ENCODE measurements around the gene NIN.

Gene NIN, protein sequence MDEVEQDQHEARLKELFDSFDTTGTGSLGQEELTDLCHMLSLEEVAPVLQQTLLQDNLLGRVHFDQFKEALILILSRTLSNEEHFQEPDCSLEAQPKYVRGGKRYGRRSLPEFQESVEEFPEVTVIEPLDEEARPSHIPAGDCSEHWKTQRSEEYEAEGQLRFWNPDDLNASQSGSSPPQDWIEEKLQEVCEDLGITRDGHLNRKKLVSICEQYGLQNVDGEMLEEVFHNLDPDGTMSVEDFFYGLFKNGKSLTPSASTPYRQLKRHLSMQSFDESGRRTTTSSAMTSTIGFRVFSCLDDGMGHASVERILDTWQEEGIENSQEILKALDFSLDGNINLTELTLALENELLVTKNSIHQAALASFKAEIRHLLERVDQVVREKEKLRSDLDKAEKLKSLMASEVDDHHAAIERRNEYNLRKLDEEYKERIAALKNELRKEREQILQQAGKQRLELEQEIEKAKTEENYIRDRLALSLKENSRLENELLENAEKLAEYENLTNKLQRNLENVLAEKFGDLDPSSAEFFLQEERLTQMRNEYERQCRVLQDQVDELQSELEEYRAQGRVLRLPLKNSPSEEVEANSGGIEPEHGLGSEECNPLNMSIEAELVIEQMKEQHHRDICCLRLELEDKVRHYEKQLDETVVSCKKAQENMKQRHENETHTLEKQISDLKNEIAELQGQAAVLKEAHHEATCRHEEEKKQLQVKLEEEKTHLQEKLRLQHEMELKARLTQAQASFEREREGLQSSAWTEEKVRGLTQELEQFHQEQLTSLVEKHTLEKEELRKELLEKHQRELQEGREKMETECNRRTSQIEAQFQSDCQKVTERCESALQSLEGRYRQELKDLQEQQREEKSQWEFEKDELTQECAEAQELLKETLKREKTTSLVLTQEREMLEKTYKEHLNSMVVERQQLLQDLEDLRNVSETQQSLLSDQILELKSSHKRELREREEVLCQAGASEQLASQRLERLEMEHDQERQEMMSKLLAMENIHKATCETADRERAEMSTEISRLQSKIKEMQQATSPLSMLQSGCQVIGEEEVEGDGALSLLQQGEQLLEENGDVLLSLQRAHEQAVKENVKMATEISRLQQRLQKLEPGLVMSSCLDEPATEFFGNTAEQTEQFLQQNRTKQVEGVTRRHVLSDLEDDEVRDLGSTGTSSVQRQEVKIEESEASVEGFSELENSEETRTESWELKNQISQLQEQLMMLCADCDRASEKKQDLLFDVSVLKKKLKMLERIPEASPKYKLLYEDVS (N-terminal part only)

DNA sequence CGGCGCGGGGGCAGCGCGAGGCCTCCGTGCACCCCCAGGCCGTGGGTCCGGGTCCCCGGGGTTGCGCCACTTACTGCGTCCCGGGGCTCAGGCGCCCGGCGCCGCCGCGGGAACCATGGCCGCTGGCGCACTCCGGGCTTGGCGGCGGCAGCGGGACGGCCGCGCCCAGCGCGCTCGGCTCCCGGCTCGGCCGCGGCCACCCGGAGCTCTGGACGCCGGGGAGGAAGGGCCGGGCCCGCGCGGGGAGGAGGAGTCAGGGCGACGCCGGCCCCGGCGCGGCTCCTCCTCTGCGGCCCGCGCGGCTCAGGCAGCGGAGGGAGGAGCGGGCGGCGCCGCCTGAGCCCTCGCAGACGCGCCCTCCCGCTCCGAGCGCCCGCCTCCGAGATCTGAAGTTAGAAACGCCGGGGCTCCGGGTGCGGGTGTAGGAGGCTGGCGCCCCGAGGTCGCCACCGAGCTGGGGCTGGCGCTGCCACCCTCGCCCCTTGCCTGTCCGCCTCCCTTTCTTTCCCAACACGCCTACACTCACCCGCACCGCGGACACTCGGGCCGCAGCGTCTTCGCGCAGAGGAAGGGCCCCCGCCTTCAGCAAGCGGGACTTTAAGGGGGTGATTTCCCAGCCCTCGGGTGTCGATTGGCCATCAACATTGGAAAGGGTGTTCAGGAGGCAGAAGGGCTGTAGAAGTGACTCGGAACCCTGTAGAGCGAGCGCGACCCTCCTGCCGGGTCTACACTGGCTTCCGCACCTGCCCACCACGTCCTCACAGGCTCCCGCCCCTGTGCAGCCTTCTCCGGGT is at the start of gene NIN:
Gene NIN (minus strand): TSS at position 231 of the 794 bp plus-strand sequence. CDS start 9,106 bp downstream, outside the sequence.
- DNase-seq, result peak; percentile 91

DNA sequence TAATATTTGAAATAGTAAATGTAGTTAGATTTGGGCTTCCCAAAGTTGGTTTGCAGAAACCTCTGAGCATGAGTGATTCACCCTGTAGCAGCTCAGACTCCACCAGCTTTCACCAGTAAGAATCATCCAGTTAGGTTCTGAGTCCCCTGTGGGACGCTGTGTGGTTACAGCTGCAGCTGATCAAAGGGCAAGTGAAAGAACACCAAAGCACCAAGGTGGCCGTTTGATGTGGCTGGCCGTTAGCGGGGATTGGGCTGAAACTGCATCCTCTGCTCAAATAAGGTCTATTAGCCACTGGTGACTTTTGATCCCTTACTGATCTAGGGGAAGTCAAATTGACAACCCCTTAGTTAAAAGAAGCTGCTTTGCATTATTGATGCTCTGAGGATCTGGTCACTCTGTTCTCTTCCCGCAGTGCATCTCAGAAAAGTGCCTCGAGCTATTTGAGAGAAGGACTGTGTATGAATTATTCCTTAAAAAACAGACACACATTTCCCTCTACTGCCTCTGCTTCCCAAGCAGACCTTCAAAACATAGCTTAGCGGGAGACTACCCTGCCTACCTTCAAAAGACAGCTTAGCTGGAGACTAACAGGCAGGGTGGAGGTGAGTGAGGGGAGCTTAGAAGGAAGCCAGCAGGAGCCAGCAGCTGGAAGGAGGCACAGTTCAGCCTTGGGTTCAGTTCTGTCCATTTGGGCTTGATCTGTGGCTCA is 44.6 kb upstream of the NIN start:
- DNase-seq, result peak; percentile 13

DNA sequence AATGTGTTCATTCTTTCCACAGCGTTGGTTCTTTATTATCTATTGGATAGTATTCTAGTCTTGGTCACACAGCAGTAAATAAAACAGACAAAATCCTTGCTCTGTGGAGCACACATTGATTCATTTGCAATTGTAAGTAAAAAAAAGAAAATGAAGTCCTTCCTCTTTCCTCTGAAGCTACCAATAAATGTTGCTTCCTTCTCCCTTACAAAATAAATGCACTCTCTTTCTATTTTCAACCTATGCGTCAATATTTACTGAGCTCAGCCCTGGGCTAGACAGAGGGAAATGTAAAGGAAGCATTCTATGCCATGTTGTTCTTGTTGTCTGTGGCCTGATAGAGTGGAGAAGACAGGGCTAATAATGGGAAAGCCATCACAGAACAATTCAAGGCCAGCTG is 43.8 kb upstream of the NIN start:
- DNase-seq, result peak; percentile 49

DNA sequence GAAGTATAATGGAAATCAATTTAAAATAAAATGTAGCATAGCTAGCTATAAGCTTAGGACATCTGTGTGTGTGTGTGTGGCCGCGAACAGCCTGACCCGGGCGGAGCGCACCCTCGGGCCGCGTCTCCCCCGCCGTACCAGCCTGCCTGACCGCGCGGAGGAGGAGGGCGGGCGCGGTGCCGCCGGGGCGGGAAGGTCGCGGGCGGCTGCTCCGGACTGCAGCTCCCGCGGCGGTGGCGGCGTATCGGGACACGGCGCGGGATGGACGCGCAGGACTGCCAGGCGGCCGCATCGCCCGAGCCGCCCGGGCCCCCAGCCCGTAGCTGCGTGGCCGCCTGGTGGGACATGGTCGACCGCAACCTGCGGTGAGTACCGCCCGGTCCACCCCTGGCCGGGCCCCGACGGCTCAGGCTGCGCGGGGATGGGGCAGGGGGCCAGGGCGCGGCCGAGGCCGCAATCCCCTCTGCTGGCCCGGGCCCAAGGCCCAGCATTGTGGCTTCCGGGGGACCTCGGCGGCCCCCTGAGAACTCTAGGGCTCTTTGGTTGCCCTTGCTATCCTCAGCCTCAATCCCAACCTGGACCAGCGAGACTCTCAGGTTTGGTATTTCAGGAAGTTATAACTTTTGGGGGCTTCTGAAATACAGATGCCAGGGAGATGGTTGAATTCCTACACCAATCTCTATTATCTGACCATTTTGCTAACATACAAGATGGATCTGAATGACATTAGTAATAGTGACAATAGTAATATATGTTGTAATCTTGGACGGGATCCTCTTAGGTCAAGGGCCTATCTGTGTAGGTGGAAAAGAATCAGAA is 41.2 kb upstream of the NIN start, which contains the start of gene ABHD12B:
Gene ABHD12B (plus strand): TSS at position 140 of the 819 bp plus-strand sequence. CDS start 122 bp downstream, at position 262.
- peak; percentile 16 for DNase-seq

DNA sequence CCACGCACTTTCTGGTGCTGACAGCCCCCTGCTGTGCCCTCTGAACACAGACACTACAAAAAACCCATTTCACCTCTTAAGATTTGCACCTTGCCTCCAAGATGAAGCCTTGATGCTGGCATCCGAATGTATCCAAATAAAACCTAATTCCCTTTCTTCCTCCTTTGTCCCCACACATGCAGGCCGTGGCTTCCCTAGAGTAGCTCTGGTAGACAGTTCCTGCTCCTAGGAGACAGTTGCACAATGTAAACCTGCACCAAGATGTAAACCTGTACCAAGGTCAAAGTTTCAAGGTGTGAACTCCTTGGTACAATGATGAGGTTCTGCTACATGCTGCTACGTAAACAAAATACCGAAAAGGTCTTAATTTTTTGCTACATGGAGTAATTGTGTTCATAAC is 40.3 kb upstream of the NIN start:
- DNase-seq, result no peak

DNA sequence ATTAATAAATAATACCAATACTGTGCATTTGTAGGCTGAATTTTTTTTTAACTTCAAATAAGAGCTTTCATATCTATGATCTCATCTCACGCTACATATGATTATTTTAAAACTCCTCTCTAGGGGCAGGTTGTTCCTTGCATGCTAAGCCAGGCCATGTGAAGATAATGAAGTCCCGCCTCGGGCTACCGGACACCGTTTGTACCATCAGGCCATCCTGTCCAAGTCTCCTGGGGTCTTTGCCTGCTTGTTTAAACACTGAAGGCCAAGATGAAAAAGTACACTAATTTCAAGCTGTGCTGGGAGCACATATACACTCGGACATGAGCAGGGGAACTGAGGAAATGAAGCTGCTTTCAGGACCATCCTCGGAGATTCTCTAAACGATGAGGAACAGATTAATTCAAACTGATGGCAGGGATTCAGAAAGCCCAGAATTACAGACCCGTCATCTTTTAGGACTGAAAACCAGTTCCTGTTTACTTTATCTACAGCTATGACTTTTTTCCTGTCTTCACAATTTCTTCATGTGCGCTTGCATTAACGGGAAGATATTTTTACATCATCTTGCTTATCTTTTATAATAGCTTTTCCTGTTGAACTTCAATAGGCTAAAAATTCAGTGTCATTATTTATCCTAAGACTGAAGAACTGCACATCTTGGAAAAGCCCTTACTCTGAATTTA is 34.6 kb upstream of the NIN start:
- peak; percentile 36 for DNase-seq

DNA sequence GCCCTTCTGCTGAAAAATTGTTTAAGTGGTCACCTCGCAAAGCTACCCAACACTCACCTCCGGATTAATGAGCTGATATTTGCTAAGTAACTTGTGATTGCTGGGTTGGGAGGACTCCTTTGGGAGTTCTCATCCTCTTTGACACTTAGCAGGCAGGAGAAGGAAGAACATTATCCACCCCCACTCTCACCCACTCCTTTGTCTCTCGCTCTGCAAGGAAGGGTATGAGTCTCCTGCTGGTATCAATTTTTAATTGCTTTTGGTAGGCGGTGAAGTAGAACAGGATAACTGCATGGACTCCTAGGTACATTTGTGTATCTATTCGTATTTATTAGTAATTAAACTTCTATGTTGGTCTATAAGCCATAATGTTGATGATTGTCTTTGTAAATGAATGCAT is 34.0 kb upstream of the NIN start:
- no peak for DNase-seq

DNA sequence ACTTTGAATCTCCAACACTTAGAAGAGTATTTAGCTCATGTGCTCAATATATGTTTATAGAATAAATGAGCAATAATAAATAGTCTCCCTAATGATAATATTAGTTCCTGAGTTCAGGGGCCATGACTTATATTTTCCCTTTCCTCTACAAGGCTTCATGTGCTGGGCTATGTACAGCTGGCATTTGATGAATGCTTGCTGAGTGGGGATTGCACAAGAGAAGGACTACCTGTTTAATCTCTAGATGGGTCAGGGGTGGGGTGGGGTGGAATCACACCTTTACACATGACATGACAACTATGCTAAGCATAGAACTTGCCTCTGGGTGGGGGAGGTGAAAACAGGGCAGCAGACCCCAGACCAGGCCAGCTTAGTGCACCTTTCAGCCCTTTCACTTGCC is 33.3 kb upstream of the NIN start:
- no peak for DNase-seq

DNA sequence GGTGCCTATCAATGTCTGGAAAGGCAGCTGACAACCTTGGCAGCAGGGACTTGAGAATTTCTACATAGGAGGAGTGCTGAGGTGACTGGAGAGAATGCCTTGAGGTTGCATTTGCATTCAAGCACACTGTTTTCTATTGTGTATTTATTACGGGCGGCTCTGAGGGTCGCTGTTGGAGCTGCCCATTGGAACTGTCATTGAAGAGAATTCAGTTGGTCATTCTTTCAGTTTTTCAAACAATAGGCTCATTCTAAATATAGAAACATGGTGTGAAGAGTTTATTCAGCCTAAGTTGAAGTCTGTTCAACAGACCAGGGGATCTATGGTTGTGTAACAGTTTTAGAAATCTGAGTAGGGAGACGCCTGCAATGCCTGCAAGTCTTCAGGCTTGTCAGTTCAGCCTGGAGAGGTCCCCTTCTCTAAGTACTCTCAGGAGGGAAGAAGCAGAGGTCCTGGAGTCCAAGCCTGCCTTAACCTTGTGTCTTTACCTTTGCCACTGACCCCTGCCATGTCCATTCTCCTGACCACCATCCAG is 31.1 kb upstream of the NIN start:
- DNase-seq, result no peak

DNA sequence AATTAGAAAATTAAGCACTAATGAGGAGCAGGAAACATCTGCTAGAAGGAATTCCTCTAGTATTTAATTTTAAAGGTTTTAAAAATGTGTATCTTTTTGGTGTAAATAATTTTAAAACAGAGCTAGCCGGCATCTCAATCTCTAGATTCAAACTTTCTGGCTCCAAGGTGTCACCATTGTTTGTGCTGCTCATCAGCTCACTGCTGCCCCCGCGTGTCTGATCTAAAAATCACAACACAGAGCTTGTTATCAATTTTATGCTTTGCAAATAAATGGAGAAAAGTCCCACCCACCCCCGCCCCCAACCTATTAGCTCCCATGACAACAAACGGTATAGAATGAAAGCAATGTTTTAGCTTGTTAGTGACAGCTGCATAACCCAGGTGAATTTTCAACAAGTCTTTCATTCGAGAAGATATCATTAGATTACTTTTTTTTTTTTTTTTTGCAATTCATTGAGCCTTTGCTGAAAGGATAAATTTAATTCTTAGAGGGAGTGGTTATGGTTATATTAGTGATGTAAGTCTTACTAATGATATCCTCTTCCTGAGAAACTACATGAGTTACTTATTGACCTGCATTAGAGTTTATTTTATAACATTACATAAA is 29.6 kb upstream of the NIN start:
- DNase-seq, result peak; percentile 81

DNA sequence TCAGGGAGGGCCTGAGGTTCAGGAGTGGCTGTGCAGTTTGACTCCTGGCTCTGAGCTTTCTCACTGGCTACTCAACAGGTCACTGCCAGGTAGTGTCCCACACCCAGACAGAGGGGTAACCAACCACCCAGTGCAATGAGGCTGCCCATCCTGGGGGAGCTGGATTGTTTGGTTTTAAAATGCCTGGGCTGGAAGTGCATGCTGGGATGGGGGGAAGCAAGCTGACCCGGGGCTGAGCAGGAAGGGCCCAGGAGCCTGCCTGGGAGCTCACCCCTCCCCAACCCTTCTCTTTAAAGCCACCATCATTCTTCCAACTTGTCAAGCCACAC is 28.3 kb upstream of the NIN start:
- DNase-seq, result no peak

DNA sequence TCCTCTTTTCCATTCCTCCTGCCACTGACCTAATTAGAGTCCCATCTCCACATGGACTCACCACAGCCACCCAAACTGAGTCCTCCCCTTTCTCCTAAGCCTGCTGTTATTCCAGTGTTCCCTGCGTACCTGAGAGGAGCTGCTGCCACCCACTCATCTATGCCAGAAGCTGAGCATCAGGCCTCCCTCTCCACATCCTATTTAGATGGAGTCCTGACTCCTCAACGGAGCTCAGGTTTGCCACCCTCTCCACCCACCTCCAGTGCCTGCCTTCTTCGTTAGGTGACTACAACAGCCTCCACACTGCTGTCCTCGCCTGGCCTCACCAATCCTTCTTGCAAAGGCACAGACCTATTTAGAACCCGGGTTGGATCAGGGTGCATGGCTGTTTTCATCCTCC is 25.7 kb upstream of the NIN start:
- DNase-seq, result no peak

DNA sequence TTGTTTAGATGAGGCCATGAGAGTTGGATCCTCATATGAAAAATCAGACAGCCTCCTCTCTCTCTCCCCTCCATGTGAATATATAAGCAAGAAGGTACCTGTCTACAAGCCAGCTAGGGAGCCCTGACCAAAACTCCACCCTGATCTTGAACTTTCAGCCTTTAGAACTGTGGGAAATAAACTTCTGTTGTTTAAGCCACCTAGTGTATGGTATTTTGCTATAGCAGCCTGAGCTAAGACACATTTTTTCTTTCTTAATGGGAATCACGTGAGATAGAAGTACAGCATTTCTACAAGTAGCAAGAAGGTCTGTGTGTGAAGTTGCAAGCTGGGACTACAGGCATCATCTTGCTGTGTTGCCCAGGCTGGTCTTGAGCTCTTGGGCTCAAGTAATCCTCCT is 24.6 kb upstream of the NIN start:
- DNase-seq, result no peak

DNA sequence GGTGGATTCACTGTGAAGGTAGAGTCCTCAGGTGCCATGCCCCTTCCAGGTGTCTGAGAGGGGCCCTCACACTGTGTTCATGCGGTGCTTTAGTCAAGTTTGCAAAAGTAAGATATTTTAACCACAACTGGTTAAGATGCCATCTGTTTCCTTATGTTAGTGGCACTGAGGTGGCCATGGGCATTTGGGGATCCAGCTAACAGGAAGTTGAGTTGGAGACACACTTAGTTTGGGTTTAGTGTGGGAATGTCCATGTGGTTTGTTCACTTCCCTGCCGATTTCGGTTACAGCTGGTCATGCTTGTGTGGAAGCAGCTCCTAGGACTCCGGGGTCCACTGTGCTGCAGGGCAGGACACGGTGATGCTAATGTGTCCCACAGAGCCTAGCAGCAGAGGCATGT is 23.6 kb upstream of the NIN start:
- DNase-seq, result peak; percentile 12

DNA sequence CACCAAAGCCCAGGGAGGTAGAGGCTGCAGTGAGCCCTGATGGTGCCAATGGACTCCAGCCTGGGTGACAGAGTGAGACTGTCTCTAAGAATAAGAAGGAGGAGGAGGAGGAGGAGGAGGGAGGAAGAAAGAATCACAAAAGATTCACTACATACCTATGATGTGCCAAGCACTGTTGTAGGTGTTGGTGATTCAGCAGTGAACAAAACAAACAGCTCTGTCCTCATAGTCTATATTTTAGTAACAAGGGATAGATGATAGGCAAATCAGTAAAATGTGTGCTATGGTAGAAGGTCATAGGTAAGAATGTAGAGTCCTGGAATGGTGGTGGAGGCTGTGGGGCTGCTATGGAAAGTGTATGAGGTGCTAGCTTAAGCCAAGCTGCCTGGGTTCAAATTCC is 22.9 kb upstream of the NIN start:
- no peak for DNase-seq

DNA sequence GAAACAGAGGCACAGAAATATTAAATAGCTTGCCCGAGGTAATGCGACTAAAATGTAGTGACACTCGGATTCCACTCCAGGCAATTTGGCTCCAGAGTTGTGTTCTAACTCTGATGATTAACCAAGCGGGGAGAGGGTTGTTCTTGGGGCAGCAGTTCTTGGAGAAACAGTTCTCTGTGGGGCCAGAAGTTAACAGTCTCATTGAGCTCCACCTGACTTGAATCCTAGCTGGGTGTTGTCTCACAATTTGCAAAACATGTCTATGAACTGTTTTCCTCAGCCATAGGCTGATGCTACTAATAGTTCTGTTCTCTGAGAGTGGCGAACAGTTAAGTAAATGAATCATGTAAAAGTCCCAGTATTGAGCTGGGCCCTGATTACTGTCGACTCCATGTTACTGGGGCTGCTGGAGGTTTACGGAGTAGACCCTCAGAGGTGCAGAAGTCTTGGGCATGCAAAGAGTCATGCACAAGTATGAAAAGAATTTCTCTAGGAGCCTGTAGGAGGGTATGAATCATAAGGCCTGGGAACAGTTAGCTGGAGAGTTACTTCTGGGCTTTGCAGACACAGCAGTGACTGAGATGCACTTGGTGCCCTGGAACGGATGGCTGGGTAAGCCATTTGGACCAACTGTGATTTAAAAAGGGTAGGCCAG is 15.4 kb upstream of the NIN start:
- DNase-seq, result no peak

DNA sequence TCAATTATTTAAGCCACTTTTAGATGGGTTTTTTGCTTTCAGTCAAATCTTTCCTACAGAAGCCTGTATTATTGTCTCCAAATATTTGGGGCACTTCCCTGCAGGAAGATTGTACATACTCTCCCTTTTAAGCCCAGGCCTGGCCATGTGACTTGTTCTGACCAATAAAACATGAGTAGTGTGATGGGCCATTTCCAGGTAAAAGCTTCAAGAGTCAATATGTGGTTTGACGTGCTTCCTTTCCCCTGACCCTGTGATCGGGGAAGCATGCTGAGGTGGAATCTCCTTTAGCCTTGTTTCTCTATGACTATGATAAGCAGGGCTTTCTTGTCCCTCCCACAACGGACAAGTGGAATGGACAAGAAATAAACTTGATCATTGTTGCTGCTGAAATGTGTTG is 14.2 kb upstream of the NIN start:
- no peak for DNase-seq

DNA sequence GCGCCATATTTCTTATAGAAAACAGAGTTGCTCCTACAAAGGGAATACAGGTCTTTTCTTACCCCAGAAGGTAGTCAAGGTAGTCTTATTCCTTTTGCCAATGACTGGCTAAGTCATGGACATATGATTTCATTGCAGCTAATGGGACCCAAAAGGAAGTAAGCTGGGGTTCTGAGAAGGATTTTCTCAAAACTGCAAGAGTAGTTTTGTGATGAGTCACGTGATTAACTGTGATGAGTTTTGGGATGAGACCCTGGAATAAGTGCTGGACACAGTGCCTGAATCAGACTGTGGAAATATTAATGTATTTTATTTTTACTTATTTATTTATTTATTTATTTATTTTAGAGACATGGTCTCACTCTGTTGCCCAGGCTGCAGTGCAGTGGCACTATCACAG is 13.4 kb upstream of the NIN start:
- DNase-seq, result no peak

DNA sequence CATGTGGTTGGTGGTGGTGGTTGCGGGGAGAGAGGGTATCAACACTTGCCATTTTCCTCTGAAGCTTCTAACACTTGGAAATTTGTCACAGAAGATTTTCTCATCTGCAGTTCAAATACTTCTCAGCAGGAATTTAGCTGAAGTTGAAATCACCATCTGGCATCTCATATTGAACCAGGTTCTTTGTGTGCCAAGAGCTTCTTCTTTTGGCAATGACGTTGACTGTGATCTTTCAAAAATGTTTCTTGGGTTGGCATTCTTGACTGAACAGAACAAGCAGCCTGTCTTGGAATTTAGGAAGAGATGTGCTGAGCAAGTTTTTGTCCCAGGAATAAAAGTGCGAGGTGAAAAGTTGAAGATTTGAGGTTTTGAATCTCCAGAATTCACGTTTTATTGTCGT is 8.7 kb upstream of the NIN start:
- DNase-seq, result no peak
